HL-60/S4 (cell line): Measurements from ENCODE around the gene CLCN4.

ENCODE experiments used
- in situ Hi-C: fragments of 300-500 bp; cut with MboI; formaldehyde crosslinking; loops from 2 replicates; pipeline ENCODE4 v1.14.3; 2022; ENCODE audit warnings: low sequenced_read_pairs

CLCN4 gene

GRCh38 chrX:10233173-10233572, 76.4 kb downstream of the CLCN4 start:
- in situ Hi-C loops, result no loop called here

- in situ Hi-C loops, result no loop called here
Observed at GRCh38 chrX:10233696-10234095, 76.9 kb downstream of the CLCN4 start.

- in situ Hi-C loops, result no loop called here
Observed at GRCh38 chrX:10235851-10236250, 79.1 kb downstream of the CLCN4 start.

GRCh38 chrX:10237241-10237640, 80.5 kb downstream of the CLCN4 start:
- in situ Hi-C loops, result no loop called here

- in situ Hi-C loops, result no loop called here
Observed at GRCh38 chrX:10239611-10240064, 82.9 kb downstream of the CLCN4 start.

GRCh38 chrX:10240918-10241317, 84.1 kb downstream of the CLCN4 start:
- in situ Hi-C loops, result no loop called here

GRCh38 chrX:10242026-10242425, 85.3 kb downstream of the CLCN4 start:
- in situ Hi-C loops, result no loop called here

GRCh38 chrX:10243106-10243505, 86.3 kb downstream of the CLCN4 start:
- in situ Hi-C loops, result no loop called here

GRCh38 chrX:10244915-10245622, 88.3 kb downstream of the CLCN4 start:
- in situ Hi-C loops, result no loop called here

GRCh38 chrX:10245886-10246285, 89.1 kb downstream of the CLCN4 start:
- in situ Hi-C loops, result no loop called here

GRCh38 chrX:10246297-10246696, 89.5 kb downstream of the CLCN4 start:
- in situ Hi-C loops, result no loop called here

GRCh38 chrX:10246846-10247245, 90.1 kb downstream of the CLCN4 start:
- in situ Hi-C loops, result no loop called here

GRCh38 chrX:10254739-10255138, 98.0 kb downstream of the CLCN4 start:
- in situ Hi-C loops, result no loop called here

GRCh38 chrX:10259716-10260115, 102.9 kb downstream of the CLCN4 start:
- in situ Hi-C loops, result no loop called here

GRCh38 chrX:10265775-10266174, 109.0 kb downstream of the CLCN4 start:
- in situ Hi-C loops, result no loop called here

GRCh38 chrX:10278716-10279115, 121.9 kb downstream of the CLCN4 start:
- in situ Hi-C loops, result no loop called here

GRCh38 chrX:10280071-10280470, 123.3 kb downstream of the CLCN4 start:
- in situ Hi-C loops, result no loop called here

GRCh38 chrX:10282490-10282889, 125.7 kb downstream of the CLCN4 start:
- in situ Hi-C loops, result no loop called here

- in situ Hi-C loops, result no loop called here
Observed at GRCh38 chrX:10286195-10286594, 129.4 kb downstream of the CLCN4 start.
